Tibial nerve (tissue), 4 donors: ENCODE data around the gene SEMA3G.
A peak's percentile ranks its signal among the peaks of the same experiment; 100 is the strongest.

Experiments used
- EP300 ChIP-seq, 2 donors: sonication (generic); formaldehyde crosslinking; IDR thresholded peaks; one replicate each; pipeline ENCODE4 v1.6.1; 2017; ENCODE audit warnings: antibody characterized with exemption in 2 of 2, mild to moderate bottlenecking in 1 of 2
- POLR2A ChIP-seq, 2 donors: fragments of 450-650 bp; IDR thresholded peaks; one replicate each; pipeline ENCODE4 v1.6.1; 2017; ENCODE audit warnings: antibody characterized with exemption in 2 of 2, mild to moderate bottlenecking in 2 of 2, moderate library complexity in 2 of 2
- TF ChIP-seq, protein P1 (sequence below), 5 experiments: fragments of 200-600 bp in 3 of 5; fragments of 450-650 bp in 2 of 5; sonication (generic) in 3 of 5; IDR thresholded peaks; one replicate each; pipeline ENCODE4 v1.5.1; 2016 to 2019; ENCODE audit warnings: antibody characterized with exemption in 5 of 5, mild to moderate bottlenecking in 3 of 5, moderate library complexity in 2 of 5

DNA sequence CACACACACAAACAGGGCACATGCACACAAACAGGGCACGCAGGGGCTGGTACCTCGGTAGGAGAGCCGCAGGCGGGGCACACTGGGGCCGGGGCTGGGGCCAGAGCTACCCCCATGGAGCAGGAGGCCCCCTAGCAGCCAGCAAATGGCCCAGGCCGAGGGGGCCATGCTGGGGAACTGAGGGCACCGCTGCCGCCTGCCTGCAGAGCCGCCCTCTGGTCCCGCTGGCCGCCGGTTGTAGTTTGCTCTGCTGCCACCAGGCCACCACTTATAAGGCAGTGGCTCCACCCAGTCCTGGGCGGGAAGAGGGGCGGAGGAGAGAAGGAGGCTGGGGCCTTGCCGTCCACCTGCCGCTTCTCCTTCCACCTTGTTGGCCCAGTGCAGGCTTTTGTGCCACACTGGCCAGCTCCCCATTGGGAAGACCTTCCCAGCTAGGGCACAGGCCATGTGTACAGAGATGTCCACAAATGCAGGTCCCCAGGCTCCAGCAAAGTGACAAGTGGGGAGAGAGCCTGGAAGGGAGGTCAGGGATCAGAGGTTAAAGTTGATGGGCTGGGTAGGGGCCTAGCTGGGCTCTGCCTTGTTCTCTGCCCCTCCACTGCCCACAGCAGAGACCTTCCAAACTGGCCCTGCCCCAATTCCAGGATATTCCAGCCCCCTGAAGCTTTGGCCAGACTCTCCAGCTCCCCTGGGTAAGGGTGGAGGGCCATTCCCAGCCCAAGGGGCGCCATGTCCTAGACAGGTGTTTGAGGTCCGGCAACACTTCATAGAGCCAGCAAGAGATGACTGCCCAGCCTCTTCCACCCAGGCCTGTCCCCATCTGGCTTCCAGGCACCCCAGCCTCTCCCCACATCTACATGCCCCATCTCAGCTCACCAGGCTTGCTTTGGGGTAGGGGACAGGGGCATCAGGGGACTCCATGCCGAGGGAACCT is at the start of gene SEMA3G:
- TF ChIP-seq, protein P1, sequence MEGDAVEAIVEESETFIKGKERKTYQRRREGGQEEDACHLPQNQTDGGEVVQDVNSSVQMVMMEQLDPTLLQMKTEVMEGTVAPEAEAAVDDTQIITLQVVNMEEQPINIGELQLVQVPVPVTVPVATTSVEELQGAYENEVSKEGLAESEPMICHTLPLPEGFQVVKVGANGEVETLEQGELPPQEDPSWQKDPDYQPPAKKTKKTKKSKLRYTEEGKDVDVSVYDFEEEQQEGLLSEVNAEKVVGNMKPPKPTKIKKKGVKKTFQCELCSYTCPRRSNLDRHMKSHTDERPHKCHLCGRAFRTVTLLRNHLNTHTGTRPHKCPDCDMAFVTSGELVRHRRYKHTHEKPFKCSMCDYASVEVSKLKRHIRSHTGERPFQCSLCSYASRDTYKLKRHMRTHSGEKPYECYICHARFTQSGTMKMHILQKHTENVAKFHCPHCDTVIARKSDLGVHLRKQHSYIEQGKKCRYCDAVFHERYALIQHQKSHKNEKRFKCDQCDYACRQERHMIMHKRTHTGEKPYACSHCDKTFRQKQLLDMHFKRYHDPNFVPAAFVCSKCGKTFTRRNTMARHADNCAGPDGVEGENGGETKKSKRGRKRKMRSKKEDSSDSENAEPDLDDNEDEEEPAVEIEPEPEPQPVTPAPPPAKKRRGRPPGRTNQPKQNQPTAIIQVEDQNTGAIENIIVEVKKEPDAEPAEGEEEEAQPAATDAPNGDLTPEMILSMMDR (IDR thresholded peaks at IDR 0.05), result peak; percentile 52 to 81 (median 64)
- peak in 1 of 2 donors; percentile 66 for TF ChIP-seq POLR2A (IDR thresholded peaks at IDR 0.05)
- peak in 1 of 2 donors; percentile 64 for TF ChIP-seq EP300 (IDR thresholded peaks at IDR 0.05)
